Ascending aorta (tissue), 2 donors: ENCODE results near the gene TFPT. TPM values are rescaled to one million over a fixed set of nuclear protein-coding genes. Genes with fewer than 3 reads are reported as not detected.
A peak's percentile ranks its signal among the peaks of the same experiment; 100 is the strongest.

ENCODE experiments used
- DNase-seq, 2 donors: peaks; one replicate each; pipeline ENCODE4 v3.0.0-alpha.2; 2019; ENCODE audit warnings: low spot score in 2 of 2
- H3K27ac ChIP-seq, 2 donors: fragments of 200-600 bp; sonication (generic); one replicate each; pipeline ENCODE4 v1.5.1; 2016 to 2017; ENCODE audit warnings: mild to moderate bottlenecking in 1 of 2
- H3K27me3 ChIP-seq: fragments of 200-600 bp; sonication (generic); one replicate; pipeline ENCODE4 v1.5.1; 2017
- H3K36me3 ChIP-seq, 2 donors: fragments of 200-600 bp; sonication (generic); one replicate each; pipeline ENCODE4 v1.5.1; 2016
- H3K4me1 ChIP-seq, 2 donors: fragments of 200-600 bp; sonication (generic); one replicate each; pipeline ENCODE4 v1.5.1; 2016 to 2017; ENCODE audit warnings: mild to moderate bottlenecking in 1 of 2
- H3K4me3 ChIP-seq, 2 donors: fragments of 200-600 bp; sonication (generic); one replicate each; pipeline ENCODE4 v1.5.1; 2016 to 2017; ENCODE audit warnings: mild to moderate bottlenecking in 1 of 2
- H3K9me3 ChIP-seq, 2 donors: fragments of 200-600 bp; sonication (generic); one replicate each; pipeline ENCODE4 v1.5.1; 2016
- intact Hi-C: fragments of 100-400 bp; cut with DNase I; formaldehyde crosslinking; loops from one replicate; pipeline ENCODE4 v1.15.1; 2023
- total RNA-seq: library from RNA; depleted of rRNA; stranded (reverse); fragments of >200 nt; gene quantifications from one replicate; pipeline ENCODE4 v1.1.0, GENCODE V29; 2016
- TF ChIP-seq, protein P1 (sequence below), 3 experiments: fragments of 200-600 bp in 2 of 3; fragments of 450-650 bp in 1 of 3; sonication (generic) in 2 of 3; IDR thresholded peaks; one replicate each; pipeline ENCODE4 v1.5.1; 2016 to 2019; ENCODE audit warnings: antibody characterized with exemption in 3 of 3, mild to moderate bottlenecking in 1 of 3, moderate library complexity in 1 of 3

The TFPT gene
- total RNA-seq, 1 donor from 2014 or later = 10.6 TPM

DNA sequence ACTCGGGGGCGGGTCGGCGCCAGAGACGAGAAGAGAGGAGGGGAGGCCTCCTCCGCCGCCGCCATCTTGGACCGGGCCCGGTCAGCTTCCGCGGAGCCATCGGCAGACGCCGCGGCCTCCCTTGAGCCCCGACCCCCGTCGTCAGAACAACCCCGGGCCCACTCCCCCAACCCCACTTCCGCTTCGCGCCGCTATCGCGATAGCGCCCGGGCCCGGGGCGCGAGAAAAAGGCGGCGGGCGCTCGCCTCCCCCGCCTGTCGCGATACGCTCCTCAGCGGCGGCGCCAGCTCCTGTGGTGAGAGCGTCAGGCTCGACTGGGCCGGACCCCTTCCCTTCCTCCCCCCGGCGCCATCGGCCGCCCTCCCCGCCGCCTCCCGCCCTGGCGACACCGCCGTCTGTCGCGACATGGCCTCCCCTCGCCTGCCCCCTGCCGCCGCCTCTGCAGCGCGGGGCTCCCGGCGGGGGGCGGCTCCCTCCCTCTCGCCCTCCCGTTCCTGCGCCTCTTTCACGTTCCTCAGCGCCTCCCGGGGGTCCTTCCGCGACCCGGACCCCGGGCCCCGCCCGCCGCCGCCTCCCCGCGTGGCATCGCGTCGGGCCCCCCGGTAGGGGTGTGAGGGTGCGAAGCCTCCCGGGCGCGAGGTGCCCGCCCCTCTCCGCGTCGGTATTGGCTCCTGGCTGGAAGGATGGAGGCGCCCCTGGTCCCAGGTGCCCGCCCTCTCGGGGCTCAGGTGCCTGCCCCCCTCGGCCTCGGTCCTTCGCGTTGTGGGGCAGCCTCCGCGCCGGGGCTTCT, 22.4 kb upstream of the TFPT start, which contains the start of gene CNOT3:
Gene CNOT3, plus strand, starts transcription at position 64 of the 790 bp plus-strand sequence. CDS start 5,217 bp downstream, outside the sequence.
- H3K4me1 ChIP-seq = peaks cover 0 to 15% of the 10 kb centered on the region in 2 donors
- DNase-seq = no peak
- H3K4me3 ChIP-seq = peak within 1 kb of the TSS; percentile 95 to 98
- H3K9me3 ChIP-seq = no peaks in the 10 kb centered on the region
- no peaks in the 10 kb centered on the region for H3K27me3 ChIP-seq
- peak within 1 kb of the TSS; percentile 96 to 98 for H3K27ac ChIP-seq
- peaks cover 2 to 10% of the 10 kb centered on the region in 2 donors for H3K36me3 ChIP-seq
- TF ChIP-seq, protein P1, sequence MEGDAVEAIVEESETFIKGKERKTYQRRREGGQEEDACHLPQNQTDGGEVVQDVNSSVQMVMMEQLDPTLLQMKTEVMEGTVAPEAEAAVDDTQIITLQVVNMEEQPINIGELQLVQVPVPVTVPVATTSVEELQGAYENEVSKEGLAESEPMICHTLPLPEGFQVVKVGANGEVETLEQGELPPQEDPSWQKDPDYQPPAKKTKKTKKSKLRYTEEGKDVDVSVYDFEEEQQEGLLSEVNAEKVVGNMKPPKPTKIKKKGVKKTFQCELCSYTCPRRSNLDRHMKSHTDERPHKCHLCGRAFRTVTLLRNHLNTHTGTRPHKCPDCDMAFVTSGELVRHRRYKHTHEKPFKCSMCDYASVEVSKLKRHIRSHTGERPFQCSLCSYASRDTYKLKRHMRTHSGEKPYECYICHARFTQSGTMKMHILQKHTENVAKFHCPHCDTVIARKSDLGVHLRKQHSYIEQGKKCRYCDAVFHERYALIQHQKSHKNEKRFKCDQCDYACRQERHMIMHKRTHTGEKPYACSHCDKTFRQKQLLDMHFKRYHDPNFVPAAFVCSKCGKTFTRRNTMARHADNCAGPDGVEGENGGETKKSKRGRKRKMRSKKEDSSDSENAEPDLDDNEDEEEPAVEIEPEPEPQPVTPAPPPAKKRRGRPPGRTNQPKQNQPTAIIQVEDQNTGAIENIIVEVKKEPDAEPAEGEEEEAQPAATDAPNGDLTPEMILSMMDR (IDR thresholded peaks at IDR 0.05) = no peak
- intact Hi-C loops = loop anchor here (1.0 kb wide), 7 partner anchors 21 to 326 kb away; partner anchors contain the start of genes LENG1, LENG8, MYADM and NDUFA3

DNA sequence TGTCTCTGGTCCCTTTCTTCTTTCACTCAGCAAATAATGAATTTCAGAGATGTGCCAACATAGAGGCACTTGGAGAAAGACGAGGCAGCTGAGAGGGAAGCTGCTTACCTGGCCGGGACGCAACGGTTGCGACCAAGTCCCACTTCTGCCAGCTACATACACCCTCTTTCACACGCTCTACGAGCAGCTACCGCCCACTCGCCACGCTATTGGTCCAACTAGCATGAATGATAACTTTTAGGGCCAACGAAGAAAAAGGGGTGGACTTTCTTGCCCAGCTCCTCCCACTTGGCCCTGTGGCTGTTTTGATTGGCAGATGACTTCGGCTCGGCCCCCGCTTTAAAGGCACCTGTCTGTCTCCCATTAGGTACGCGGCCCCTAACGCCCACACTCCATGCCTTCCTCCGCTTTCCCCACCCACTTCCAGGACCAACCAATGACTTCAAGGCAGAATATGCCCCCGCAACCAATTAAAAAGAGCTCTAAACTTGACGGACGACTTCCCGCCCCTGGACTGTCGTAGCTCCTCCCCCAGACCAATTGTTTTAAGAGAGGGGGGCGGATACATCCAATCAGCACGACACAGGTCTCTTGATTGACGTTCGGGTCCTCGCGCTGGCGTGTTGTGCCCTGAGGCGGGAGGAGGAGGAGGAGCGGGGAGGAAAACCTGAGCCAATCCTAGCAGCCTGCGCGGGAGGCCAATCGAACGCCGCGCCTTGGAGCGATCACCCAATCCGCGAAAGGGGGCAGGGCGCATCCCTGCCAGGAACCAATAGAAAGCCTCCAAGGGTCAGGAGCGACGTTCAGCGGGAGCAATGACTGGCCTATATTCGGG, 21.6 kb upstream of the TFPT start:
- no peaks in the 10 kb centered on the region for H3K27me3 ChIP-seq
- peaks cover 0 to 7% of the 10 kb centered on the region in 2 donors for H3K36me3 ChIP-seq
- peaks cover 0 to 15% of the 10 kb centered on the region in 2 donors for H3K4me1 ChIP-seq
- peak overlapping the region; percentile 95 to 98 for H3K4me3 ChIP-seq
- TF ChIP-seq, protein P1 (IDR thresholded peaks at IDR 0.05) = no peak
- peak overlapping the region; percentile 96 to 98 for H3K27ac ChIP-seq
- intact Hi-C loops = loop anchor here (1.0 kb wide), 7 partner anchors 22 to 327 kb away; partner anchors contain the start of genes LENG1, LENG8, MYADM and NDUFA3
- peak; percentile 100 for DNase-seq
- H3K9me3 ChIP-seq = no peaks in the 10 kb centered on the region

DNA sequence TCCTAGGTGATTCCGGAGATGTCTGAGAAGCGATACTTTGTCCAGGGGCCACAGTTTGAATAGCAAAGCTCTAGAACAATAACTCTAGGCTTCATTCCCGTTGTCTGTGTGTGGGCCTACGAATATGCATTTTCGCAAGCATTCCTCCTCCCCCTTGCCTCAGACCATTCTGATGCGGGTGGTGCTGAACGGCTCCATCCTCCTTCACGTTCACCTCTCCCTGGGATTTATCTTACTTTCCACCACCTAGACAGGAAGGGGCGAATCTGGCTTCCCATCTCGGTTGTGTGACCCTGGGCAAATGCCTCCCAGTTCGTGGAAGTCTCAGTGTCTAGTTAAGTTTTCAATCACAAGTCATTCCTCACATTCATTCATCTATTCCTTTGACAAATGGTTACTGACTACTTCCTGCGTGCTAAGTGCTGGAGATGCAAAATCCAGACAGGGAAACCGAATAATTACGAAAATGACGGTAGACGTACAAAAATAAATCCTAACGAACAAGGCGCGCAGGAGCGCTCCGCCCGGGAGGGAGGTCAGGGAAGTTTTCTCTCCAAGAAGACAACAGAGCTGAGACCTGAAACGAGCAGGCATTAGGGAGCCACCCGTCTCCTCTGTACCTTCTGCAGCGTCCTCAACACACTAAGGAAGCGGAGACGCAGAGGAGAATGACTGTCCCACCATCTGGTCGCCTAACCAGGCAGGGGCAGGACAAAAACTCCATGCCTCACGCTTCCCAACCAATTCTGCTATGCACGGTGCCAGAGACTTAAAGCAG, 20.8 kb upstream of the TFPT start:
- intact Hi-C loops = no loop called here
- no peak for DNase-seq
- Histone ChIP-seq H3K27me3 (no peaks in the 10 kb centered on the region), H3K4me3 (peak overlapping the region; percentile 61 to 64), H3K4me1 (peaks cover 0 to 15% of the 10 kb centered on the region in 2 donors), H3K36me3 (peaks cover 7 to 14% of the 10 kb centered on the region in 2 donors), H3K27ac (peak overlapping the region; percentile 59 to 67), H3K9me3 (no peaks in the 10 kb centered on the region)
- TF ChIP-seq, protein P1 (IDR thresholded peaks at IDR 0.05) = no peak

DNA sequence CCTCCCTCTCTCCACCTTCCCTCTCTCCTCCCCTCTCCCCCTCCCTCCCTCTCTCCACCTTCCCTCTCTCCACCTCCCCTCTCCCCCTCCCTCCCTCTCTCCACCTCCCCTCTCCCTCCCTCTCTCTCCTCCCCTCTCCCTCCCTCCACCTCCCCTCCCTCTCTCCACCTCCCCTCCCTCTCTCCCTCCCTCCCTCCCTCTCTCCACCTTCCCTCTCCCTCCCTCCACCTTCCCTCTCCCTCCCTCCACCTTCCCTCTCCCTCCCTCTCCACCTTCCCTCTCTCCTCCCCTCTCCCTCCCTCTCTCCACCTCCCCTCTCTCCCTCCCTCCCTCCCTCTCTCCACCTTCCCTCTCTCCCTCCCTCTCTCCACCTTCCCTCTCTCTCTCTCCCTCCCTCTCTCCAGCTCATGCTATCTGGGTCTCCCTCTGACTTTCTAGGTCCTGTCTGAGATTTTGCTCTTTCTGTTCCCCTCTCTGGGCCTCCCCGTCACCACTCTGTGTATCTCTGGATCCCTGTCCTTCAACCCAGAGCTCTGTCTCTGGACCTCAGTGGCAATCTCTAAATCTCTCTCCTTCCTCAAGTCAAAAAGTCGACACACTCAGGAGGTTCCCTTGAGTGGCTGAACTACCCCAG, 18.6 kb upstream of the TFPT start:
- Histone ChIP-seq H3K4me3 (no peak overlapping the region), H3K9me3 (no peaks in the 10 kb centered on the region), H3K36me3 (peaks cover 17 to 31% of the 10 kb centered on the region in 2 donors), H3K4me1 (peaks cover 0 to 10% of the 10 kb centered on the region in 2 donors), H3K27ac (no peak overlapping the region), H3K27me3 (no peaks in the 10 kb centered on the region)
- TF ChIP-seq, protein P1 (IDR thresholded peaks at IDR 0.05) = no peak
- no peak for DNase-seq
- intact Hi-C loops = no loop called here
